Mesenchymal stem cell (in vitro differentiated cells and primary cell): ENCODE measurements around the gene PXDC1.
"Not testable (repeated sequence)": the region's sequence is repeated elsewhere in the genome, so short reads cannot be mapped to it uniquely, and the experiment has no call there.

Experiments
- DNase-seq: peaks from one replicate; pipeline ENCODE4 v3.0.0-alpha.2; 2013
- H2AFZ ChIP-seq: one replicate; pipeline ENCODE4 v1.6.1; 2013; ENCODE audit warnings: low read depth, mild to moderate bottlenecking, control low read depth, inconsistent platforms, low read length, moderate library complexity
- H2AK5ac ChIP-seq: 2 replicates; pipeline ENCODE4 v1.6.1; 2013; ENCODE audit warnings: low read length, moderate library complexity, mild to moderate bottlenecking, inconsistent platforms; ENCODE audit not compliant: severe bottlenecking
- H2BK120ac ChIP-seq: one replicate; pipeline ENCODE4 v1.6.1; 2013; ENCODE audit warnings: low read depth, mild to moderate bottlenecking, inconsistent platforms, low read length, moderate library complexity
- H2BK12ac ChIP-seq, 2 experiments: one replicate each; pipeline ENCODE4 v1.6.1; 2013; ENCODE audit warnings: inconsistent platforms in 2 of 2, low read length in 2 of 2, mild to moderate bottlenecking in 2 of 2, moderate library complexity in 2 of 2, control low read depth in 1 of 2
- H2BK15ac ChIP-seq: one replicate; pipeline ENCODE4 v1.6.1; 2013; ENCODE audit warnings: mild to moderate bottlenecking, low read depth, inconsistent platforms; ENCODE audit not compliant: poor library complexity, severe bottlenecking
- H2BK5ac ChIP-seq: 2 replicates; pipeline ENCODE4 v1.6.1; 2013; ENCODE audit warnings: low read depth, mild to moderate bottlenecking, low read length, control low read depth, inconsistent platforms; ENCODE audit not compliant: poor library complexity, severe bottlenecking
- H3K14ac ChIP-seq, 2 experiments: one replicate each; pipeline ENCODE4 v1.6.1; 2013; ENCODE audit warnings: inconsistent platforms in 2 of 2, low read length in 2 of 2, control low read depth in 1 of 2, mild to moderate bottlenecking in 1 of 2, moderate library complexity in 1 of 2
- H3K18ac ChIP-seq, 2 experiments: one replicate each; pipeline ENCODE4 v1.6.1; 2013; ENCODE audit warnings: inconsistent platforms in 2 of 2, low read length in 2 of 2, control low read depth in 1 of 2, low read depth in 1 of 2, mild to moderate bottlenecking in 1 of 2
- H3K23ac ChIP-seq, 2 experiments: one replicate each; pipeline ENCODE4 v1.6.1; 2013; ENCODE audit warnings: inconsistent platforms in 2 of 2, low read length in 2 of 2, mild to moderate bottlenecking in 2 of 2, moderate library complexity in 2 of 2, control low read depth in 1 of 2
- H3K27ac ChIP-seq: 2 replicates; pipeline ENCODE4 v1.5.1; 2013; ENCODE audit warnings: mild to moderate bottlenecking, moderate library complexity, low read length, control low read depth, inconsistent platforms; ENCODE audit not compliant: poor library complexity, severe bottlenecking
- H3K27me3 ChIP-seq, 2 experiments: 2 replicates each; pipeline versions ENCODE4 v1.6.1 to v1.7.0; 2013; ENCODE audit warnings: low read length in 2 of 2, mild to moderate bottlenecking in 2 of 2, moderate library complexity in 2 of 2, control low read depth in 1 of 2, inconsistent platforms in 1 of 2; ENCODE audit not compliant: control insufficient read depth in 1 of 2, insufficient read depth in 1 of 2
- H3K36me3 ChIP-seq, 2 experiments: 2 replicates each; pipeline versions ENCODE4 v1.6.1 to v1.7.0; 2013; ENCODE audit warnings: low read length in 2 of 2, control low read depth in 1 of 2, inconsistent platforms in 1 of 2, low read depth in 1 of 2, mild to moderate bottlenecking in 1 of 2; ENCODE audit not compliant: insufficient read depth in 2 of 2, control insufficient read depth in 1 of 2
- H3K4ac ChIP-seq, 2 experiments: one replicate each; pipeline ENCODE4 v1.6.1; 2013; ENCODE audit warnings: inconsistent platforms in 2 of 2, low read length in 2 of 2, mild to moderate bottlenecking in 2 of 2, moderate library complexity in 2 of 2, control low read depth in 1 of 2, low read depth in 1 of 2
- H3K4me1 ChIP-seq: 2 replicates; pipeline ENCODE4 v1.6.1; 2013; ENCODE audit warnings: low read depth, low read length, control low read depth; ENCODE audit not compliant: control insufficient read depth, insufficient read depth
- H3K4me2 ChIP-seq: 2 replicates; pipeline ENCODE4 v1.6.1; 2013; ENCODE audit warnings: low read length, mild to moderate bottlenecking, inconsistent platforms; ENCODE audit not compliant: poor library complexity, severe bottlenecking
- H3K4me3 ChIP-seq, 2 experiments: 2 replicates each; pipeline versions ENCODE4 v1.5.1 to v1.7.0; 2013; ENCODE audit warnings: low read length in 2 of 2, mild to moderate bottlenecking in 2 of 2, control low read depth in 1 of 2, low read depth in 1 of 2; ENCODE audit not compliant: insufficient read depth in 1 of 2
- H3K79me1 ChIP-seq: replicated peaks from 2 replicates; pipeline ENCODE4 v1.6.1; 2013; ENCODE audit warnings: mild to moderate bottlenecking, control low read depth, low read length, inconsistent platforms; ENCODE audit not compliant: poor library complexity, severe bottlenecking
- H3K9ac ChIP-seq: 2 replicates; pipeline ENCODE4 v1.7.0; 2013; ENCODE audit warnings: mild to moderate bottlenecking, low read length, moderate library complexity
- H3K9me3 ChIP-seq: 2 replicates; pipeline ENCODE4 v1.7.0; 2013; ENCODE audit warnings: mild to moderate bottlenecking, low read length; ENCODE audit not compliant: control insufficient read depth
- H4K8ac ChIP-seq: one replicate; pipeline ENCODE4 v1.6.1; 2013; ENCODE audit warnings: inconsistent platforms, mild to moderate bottlenecking, low read length, moderate library complexity
- H4K91ac ChIP-seq: one replicate; pipeline ENCODE4 v1.6.1; 2013; ENCODE audit warnings: mild to moderate bottlenecking, low read length, inconsistent platforms
- WGBS: methylation state at CpG from one replicate; pipeline ENCODE4 v1.1.7; 2013; ENCODE audit warnings: mixed read lengths; 5-methylcytosine and 5-hydroxymethylcytosine counted together

PXDC1 gene

GRCh38 chr6:3756546-3756945 lies 5.0 kb upstream of the PXDC1 start:
- H2BK5ac ChIP-seq = no peak overlapping the region
- no peaks in the 10 kb centered on the region for H3K36me3 ChIP-seq
- WGBS = 50% methylated on average over 2 of the region's 3 CpGs
- H2BK15ac ChIP-seq = no peak overlapping the region
- H3K23ac ChIP-seq = no peak overlapping the region
- DNase-seq = no peak
- H2BK12ac ChIP-seq = no peak overlapping the region
- no peak overlapping the region for H3K27ac ChIP-seq
- no peak overlapping the region for H4K8ac ChIP-seq
- H3K27me3 ChIP-seq = no peaks in the 10 kb centered on the region
- H3K18ac ChIP-seq = peak overlapping the region in 1 of 2 experiments; percentile 29
- H2AK5ac ChIP-seq = no peak overlapping the region
- no peak overlapping the region for H3K4me2 ChIP-seq
- H3K9me3 ChIP-seq = no peaks in the 10 kb centered on the region
- no peak overlapping the region for H4K91ac ChIP-seq
- no peak overlapping the region for H3K9ac ChIP-seq
- H3K79me1 ChIP-seq = no peaks in the 10 kb centered on the region
- H3K4ac ChIP-seq = no peak overlapping the region
- H2AFZ ChIP-seq = no peak overlapping the region
- peaks cover 9% of the 10 kb centered on the region for H3K4me1 ChIP-seq
- H2BK120ac ChIP-seq = no peak overlapping the region
- H3K4me3 ChIP-seq = no peak overlapping the region
- H3K14ac ChIP-seq = peak overlapping the region in 1 of 2 experiments; percentile 81

GRCh38 chr6:3755637-3756545 lies 4.4 kb upstream of the PXDC1 start:
- H3K27ac ChIP-seq = no peak overlapping the region
- H3K4ac ChIP-seq = no peak overlapping the region
- no peak overlapping the region for H4K8ac ChIP-seq
- no peak overlapping the region for H2BK5ac ChIP-seq
- no peaks in the 10 kb centered on the region for H3K79me1 ChIP-seq
- H2AK5ac ChIP-seq = no peak overlapping the region
- H2BK12ac ChIP-seq = no peak overlapping the region
- H3K23ac ChIP-seq = no peak overlapping the region
- H3K14ac ChIP-seq = no peak overlapping the region
- no peak overlapping the region for H4K91ac ChIP-seq
- WGBS = 65% methylated on average over 8 of the region's 11 CpGs
- H3K9me3 ChIP-seq = no peaks in the 10 kb centered on the region
- H3K36me3 ChIP-seq = no peaks in the 10 kb centered on the region
- H2BK120ac ChIP-seq = no peak overlapping the region
- H3K4me1 ChIP-seq = peaks cover 9% of the 10 kb centered on the region
- H3K4me2 ChIP-seq = no peak overlapping the region
- H3K18ac ChIP-seq = no peak overlapping the region
- no peaks in the 10 kb centered on the region for H3K27me3 ChIP-seq
- H3K9ac ChIP-seq = no peak overlapping the region
- no peak for DNase-seq
- no peak overlapping the region for H2AFZ ChIP-seq
- H3K4me3 ChIP-seq = no peak overlapping the region
- H2BK15ac ChIP-seq = no peak overlapping the region

DNA sequence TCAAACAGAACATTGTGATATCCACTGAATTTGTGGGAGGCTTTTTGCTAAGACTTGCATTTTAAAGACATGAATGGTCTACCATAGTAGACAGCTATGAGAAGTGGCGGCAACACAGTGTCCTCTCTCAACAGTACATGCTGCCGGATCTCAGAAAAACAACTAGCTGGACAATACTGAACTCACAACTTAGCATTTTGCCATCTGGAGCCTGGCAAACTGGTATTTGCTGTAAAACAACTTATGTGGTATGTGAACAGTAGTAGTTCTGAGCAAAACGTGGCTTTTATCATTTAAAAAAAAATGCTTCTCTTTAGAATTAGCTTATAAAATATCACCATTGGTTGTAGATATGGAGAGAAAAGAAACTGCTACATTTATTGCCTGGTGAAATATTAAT lies 3.3 kb upstream of the PXDC1 start:
- no peak for DNase-seq
- Histone ChIP-seq H3K27me3 (no peaks in the 10 kb centered on the region), H3K14ac (no peak overlapping the region), H2AFZ (no peak overlapping the region), H3K9me3 (no peaks in the 10 kb centered on the region), H2BK120ac (no peak overlapping the region), H4K8ac (no peak overlapping the region), H3K18ac (no peak overlapping the region), H2BK15ac (no peak overlapping the region), H2AK5ac (no peak overlapping the region), H3K9ac (no peak overlapping the region), H2BK5ac (no peak overlapping the region), H3K27ac (no peak overlapping the region), H3K23ac (no peak overlapping the region), H3K4ac (no peak overlapping the region), H3K79me1 (no peaks in the 10 kb centered on the region), H3K4me2 (no peak overlapping the region), H3K4me3 (no peak overlapping the region), H2BK12ac (no peak overlapping the region), H4K91ac (no peak overlapping the region), H3K4me1 (peaks cover 9% of the 10 kb centered on the region), H3K36me3 (no peaks in the 10 kb centered on the region)
- 88% methylated on average over 2 of the region's 3 CpGs for WGBS

DNA sequence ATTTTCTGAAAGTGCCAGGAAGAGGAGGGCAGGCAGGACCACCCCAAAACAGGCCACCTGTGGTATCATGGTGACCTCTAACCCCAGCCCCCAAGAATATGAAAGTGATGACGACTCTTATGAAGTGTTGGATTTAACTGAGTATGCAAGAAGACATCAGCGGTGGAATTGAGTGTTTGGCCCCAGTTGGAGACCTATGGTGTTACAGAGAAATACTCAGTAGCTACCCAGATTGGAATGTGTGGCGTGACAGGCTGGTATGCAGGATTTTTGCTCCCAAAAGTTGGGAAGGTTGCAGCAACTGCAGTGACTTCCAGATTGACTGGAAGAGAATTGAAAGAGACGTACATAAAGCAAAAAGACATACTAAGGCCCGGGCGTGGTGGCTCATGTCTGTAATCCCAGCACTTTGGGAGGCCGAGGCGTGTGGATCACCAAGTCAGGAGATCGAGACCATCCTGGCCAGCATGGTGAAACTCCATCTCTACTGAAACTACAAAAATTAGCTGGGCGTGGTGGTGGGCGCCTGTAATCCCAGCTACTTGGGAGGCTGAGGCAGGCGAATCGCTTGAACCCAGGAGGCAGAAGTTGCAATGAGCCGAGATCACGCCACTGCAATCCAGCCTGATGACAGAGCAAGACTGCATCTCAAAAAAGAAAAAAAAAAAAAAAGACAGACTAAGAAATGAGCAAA lies 2.7 kb upstream of the PXDC1 start:
- H3K4ac ChIP-seq, DNase-seq: not testable (repeated sequence)

More for the DNA sequence above, 2.7 kb upstream of the PXDC1 start:
- not testable (repeated sequence) for H3K27me3 ChIP-seq, H3K4me3 ChIP-seq, H4K8ac ChIP-seq, H3K36me3 ChIP-seq, H2BK15ac ChIP-seq, H3K79me1 ChIP-seq, H3K4me2 ChIP-seq, H2AFZ ChIP-seq, H2BK12ac ChIP-seq, H3K23ac ChIP-seq, H2AK5ac ChIP-seq, H3K9ac ChIP-seq, H3K14ac ChIP-seq, H3K27ac ChIP-seq, H2BK5ac ChIP-seq, H3K9me3 ChIP-seq, H4K91ac ChIP-seq
- H3K18ac ChIP-seq = peak overlapping the region in 1 of 2 experiments; percentile 45
- H2BK120ac ChIP-seq = peak overlapping the region; percentile 15
- H3K4me1 ChIP-seq = peaks cover 14% of the 10 kb centered on the region
- WGBS = 92% methylated on average over 13 of the region's 15 CpGs
